Measurements from ENCODE around the gene MSI2. TPM values are rescaled to one million over a fixed set of nuclear protein-coding genes. Genes with fewer than 3 reads are reported as not detected.
A peak's percentile ranks its signal among the peaks of the same experiment; 100 is the strongest.

MSI2 gene
- total RNA-seq, 4 donors from 2014 or later = 60.7 to 101 (median 70.9) TPM

GRCh38 chr17:57522042-57523005 is 266.0 kb downstream of the MSI2 start:
- no peak for DNase-seq
- intact Hi-C loops (cut with DNase I) = no loop called here
- Histone ChIP-seq H3K9me3 (no peaks in the 10 kb centered on the region), H3K27me3 (no peaks in the 10 kb centered on the region), H3K36me3 (no peaks in the 10 kb centered on the region), H3K4me1 (peaks cover 46 to 70% of the 10 kb centered on the region in 2 donors), H3K27ac (peak overlapping the region; percentile 68 to 88 (median 68)), H3K4me3 (replicated peaks in 1 of 3) (no peak overlapping the region)
- WGBS, 2 donors = 61 to 69% methylated on average over 10 of the region's 10 CpGs
- TF ChIP-seq POLR2A (IDR thresholded peaks at IDR 0.05) (no peak), CTCF (IDR thresholded peaks at IDR 0.05) (no peak)

GRCh38 chr17:57523926-57524632 is 267.8 kb downstream of the MSI2 start:
- DNase-seq = peak; percentile 75 to 89
- no peaks in the 10 kb centered on the region for H3K36me3 ChIP-seq
- no peak for TF ChIP-seq CTCF (IDR thresholded peaks at IDR 0.05)
- TF ChIP-seq POLR2A (IDR thresholded peaks at IDR 0.05) = no peak
- 69 to 76% methylated on average over 7 of the region's 7 CpGs for WGBS, 2 donors
- intact Hi-C loops (cut with DNase I) = no loop called here
- H3K4me3 ChIP-seq (replicated peaks in 1 of 3) = no peak overlapping the region
- H3K27me3 ChIP-seq = no peaks in the 10 kb centered on the region
- no peaks in the 10 kb centered on the region for H3K9me3 ChIP-seq
- H3K27ac ChIP-seq = peak overlapping the region; percentile 34 to 54 (median 39)
- H3K4me1 ChIP-seq = peaks cover 33 to 66% of the 10 kb centered on the region in 2 donors

- no peaks in the 10 kb centered on the region for H3K36me3 ChIP-seq
- peak overlapping the region; percentile 2 to 54 (median 5) for H3K27ac ChIP-seq
- no peaks in the 10 kb centered on the region for H3K27me3 ChIP-seq
- peak; percentile 43 to 64 for DNase-seq
- H3K4me1 ChIP-seq = peaks cover 27 to 68% of the 10 kb centered on the region in 2 donors
- no peak overlapping the region for H3K4me3 ChIP-seq (replicated peaks in 1 of 3)
- TF ChIP-seq POLR2A (IDR thresholded peaks at IDR 0.05) (no peak), CTCF (IDR thresholded peaks at IDR 0.05) (no peak)
- no peaks in the 10 kb centered on the region for H3K9me3 ChIP-seq
- 69 to 71% methylated on average over 2 to 4 of the region's 4 CpGs for WGBS, 2 donors
- intact Hi-C loops (cut with DNase I) = no loop called here
These were observed 268.7 kb downstream of the MSI2 start for GRCh38 chr17:57524839-57525568.

- no peak for TF ChIP-seq CTCF (IDR thresholded peaks at IDR 0.05)
- no peak for TF ChIP-seq POLR2A (IDR thresholded peaks at IDR 0.05)
- DNase-seq = no peak
- Histone ChIP-seq H3K9me3 (no peaks in the 10 kb centered on the region), H3K27me3 (no peaks in the 10 kb centered on the region), H3K4me1 (peaks cover 12 to 60% of the 10 kb centered on the region in 2 donors), H3K36me3 (no peaks in the 10 kb centered on the region), H3K4me3 (replicated peaks in 1 of 3) (no peak overlapping the region), H3K27ac (no peak overlapping the region)
- 68 to 75% methylated on average over 10 to 15 of the region's 15 CpGs for WGBS, 2 donors
- intact Hi-C loops (cut with DNase I) = no loop called here
These were observed 271.1 kb downstream of the MSI2 start for GRCh38 chr17:57527221-57528057.

Data from thyroid gland (tissue), 4 donors.